A549 (cell line): ENCODE data around the gene PGBD5.

Experiments used
- CEBPB ChIP-seq, 2 experiments: fragments of >200 bp in 1 of 2; sonication (Bioruptor Twin) in 1 of 2; formaldehyde crosslinking in 1 of 2; IDR thresholded peaks; 2 replicates each; pipeline ENCODE4 v1.6.1; 2012 to 2016
- EP300 ChIP-seq, 2 experiments: fragments of >200 bp; sonication (Bioruptor Twin); formaldehyde crosslinking; IDR thresholded peaks; 2 replicates in 1 of 2; 3 replicates in 1 of 2; pipeline ENCODE4 v1.6.1; 2016 to 2017
- GATA3 ChIP-seq: IDR thresholded peaks from 2 replicates; pipeline ENCODE4 v1.6.1; 2012; ENCODE audit warnings: borderline replicate concordance
- PHF8 ChIP-seq: fragments of 200-600 bp; sonication (generic); IDR thresholded peaks from 2 replicates; pipeline ENCODE4 v1.6.1; 2016; ENCODE audit warnings: low read depth, mild to moderate bottlenecking, antibody characterized with exemption, moderate library complexity, borderline replicate concordance
- POLR2A ChIP-seq: IDR thresholded peaks from 2 replicates; pipeline ENCODE4 v1.6.1; 2012; ENCODE audit warnings: mild to moderate bottlenecking, low read length
- RAD21 ChIP-seq, 2 experiments: fragments of >200 bp in 1 of 2; sonication (Bioruptor Twin) in 1 of 2; formaldehyde crosslinking in 1 of 2; IDR thresholded peaks in 1 of 2; conservative IDR thresholded peaks in 1 of 2; 2 replicates in 1 of 2; 3 replicates in 1 of 2; pipeline ENCODE4 v1.6.1; 2012 to 2018; ENCODE audit warnings: inconsistent platforms in 1 of 2
- RCOR1 ChIP-seq: fragments of 150-350 bp; IDR thresholded peaks from 2 replicates; pipeline ENCODE4 v1.6.1; 2014; ENCODE audit warnings: antibody characterized with exemption, low read length, low read depth
- RNF2 ChIP-seq: fragments of 200-600 bp; sonication (generic); IDR thresholded peaks from 2 replicates; pipeline ENCODE4 v1.6.1; 2016; ENCODE audit warnings: low read depth, mild to moderate bottlenecking, antibody characterized with exemption, moderate library complexity, borderline replicate concordance
- TF ChIP-seq, protein P1 (sequence below): fragments of 200-600 bp; sonication (generic); IDR thresholded peaks from 2 replicates; pipeline ENCODE4 v1.6.1; 2016; ENCODE audit warnings: antibody characterized with exemption, mild to moderate bottlenecking, moderate library complexity
- TF ChIP-seq, protein P2 (sequence below): fragments of >200 bp; sonication (Bioruptor Twin); formaldehyde crosslinking; IDR thresholded peaks from 3 replicates; pipeline ENCODE4 v1.5.1; 2016
- TF ChIP-seq, protein P3 (sequence below): IDR thresholded peaks from 2 replicates; pipeline ENCODE4 v1.6.1; 2012

DNA sequence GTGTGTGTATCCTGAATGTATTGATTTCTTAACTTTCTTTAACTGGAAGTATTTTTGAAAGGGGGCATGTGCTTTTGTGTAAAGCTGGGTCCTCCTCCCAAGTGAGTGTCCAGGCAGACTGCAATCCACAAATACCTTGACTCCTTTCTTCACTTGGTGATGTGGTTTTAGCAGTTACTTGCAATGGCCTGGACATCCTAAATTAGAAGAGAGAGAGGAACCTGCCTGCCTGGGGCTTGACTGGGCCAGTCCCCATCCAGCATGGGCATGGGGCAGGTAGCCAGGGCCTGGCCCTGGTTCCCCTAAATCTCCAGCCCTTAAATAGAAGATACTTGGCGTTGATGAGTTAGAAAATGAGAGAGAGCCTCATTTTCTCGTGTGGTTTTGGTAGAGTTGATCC is 159.7 kb downstream of the PGBD5 start:
- TF ChIP-seq, protein P1, sequence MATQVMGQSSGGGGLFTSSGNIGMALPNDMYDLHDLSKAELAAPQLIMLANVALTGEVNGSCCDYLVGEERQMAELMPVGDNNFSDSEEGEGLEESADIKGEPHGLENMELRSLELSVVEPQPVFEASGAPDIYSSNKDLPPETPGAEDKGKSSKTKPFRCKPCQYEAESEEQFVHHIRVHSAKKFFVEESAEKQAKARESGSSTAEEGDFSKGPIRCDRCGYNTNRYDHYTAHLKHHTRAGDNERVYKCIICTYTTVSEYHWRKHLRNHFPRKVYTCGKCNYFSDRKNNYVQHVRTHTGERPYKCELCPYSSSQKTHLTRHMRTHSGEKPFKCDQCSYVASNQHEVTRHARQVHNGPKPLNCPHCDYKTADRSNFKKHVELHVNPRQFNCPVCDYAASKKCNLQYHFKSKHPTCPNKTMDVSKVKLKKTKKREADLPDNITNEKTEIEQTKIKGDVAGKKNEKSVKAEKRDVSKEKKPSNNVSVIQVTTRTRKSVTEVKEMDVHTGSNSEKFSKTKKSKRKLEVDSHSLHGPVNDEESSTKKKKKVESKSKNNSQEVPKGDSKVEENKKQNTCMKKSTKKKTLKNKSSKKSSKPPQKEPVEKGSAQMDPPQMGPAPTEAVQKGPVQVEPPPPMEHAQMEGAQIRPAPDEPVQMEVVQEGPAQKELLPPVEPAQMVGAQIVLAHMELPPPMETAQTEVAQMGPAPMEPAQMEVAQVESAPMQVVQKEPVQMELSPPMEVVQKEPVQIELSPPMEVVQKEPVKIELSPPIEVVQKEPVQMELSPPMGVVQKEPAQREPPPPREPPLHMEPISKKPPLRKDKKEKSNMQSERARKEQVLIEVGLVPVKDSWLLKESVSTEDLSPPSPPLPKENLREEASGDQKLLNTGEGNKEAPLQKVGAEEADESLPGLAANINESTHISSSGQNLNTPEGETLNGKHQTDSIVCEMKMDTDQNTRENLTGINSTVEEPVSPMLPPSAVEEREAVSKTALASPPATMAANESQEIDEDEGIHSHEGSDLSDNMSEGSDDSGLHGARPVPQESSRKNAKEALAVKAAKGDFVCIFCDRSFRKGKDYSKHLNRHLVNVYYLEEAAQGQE: no peak
- TF ChIP-seq, protein P2, sequence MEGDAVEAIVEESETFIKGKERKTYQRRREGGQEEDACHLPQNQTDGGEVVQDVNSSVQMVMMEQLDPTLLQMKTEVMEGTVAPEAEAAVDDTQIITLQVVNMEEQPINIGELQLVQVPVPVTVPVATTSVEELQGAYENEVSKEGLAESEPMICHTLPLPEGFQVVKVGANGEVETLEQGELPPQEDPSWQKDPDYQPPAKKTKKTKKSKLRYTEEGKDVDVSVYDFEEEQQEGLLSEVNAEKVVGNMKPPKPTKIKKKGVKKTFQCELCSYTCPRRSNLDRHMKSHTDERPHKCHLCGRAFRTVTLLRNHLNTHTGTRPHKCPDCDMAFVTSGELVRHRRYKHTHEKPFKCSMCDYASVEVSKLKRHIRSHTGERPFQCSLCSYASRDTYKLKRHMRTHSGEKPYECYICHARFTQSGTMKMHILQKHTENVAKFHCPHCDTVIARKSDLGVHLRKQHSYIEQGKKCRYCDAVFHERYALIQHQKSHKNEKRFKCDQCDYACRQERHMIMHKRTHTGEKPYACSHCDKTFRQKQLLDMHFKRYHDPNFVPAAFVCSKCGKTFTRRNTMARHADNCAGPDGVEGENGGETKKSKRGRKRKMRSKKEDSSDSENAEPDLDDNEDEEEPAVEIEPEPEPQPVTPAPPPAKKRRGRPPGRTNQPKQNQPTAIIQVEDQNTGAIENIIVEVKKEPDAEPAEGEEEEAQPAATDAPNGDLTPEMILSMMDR: no peak
- TF ChIP-seq RAD21 (conservative IDR thresholded peaks at IDR 0.05 in 1 of 2, IDR thresholded peaks at IDR 0.05 in 1 of 2) (no peak), POLR2A (no peak), CEBPB (IDR thresholded peaks at IDR 0.05) (no peak), RCOR1 (no peak), RNF2 (no peak), EP300 (IDR thresholded peaks at IDR 0.05) (no peak), GATA3 (no peak), PHF8 (no peak)
- TF ChIP-seq, protein P3, sequence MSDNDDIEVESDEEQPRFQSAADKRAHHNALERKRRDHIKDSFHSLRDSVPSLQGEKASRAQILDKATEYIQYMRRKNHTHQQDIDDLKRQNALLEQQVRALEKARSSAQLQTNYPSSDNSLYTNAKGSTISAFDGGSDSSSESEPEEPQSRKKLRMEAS: no peak
